Activated naive CD4-positive, alpha-beta T cell treated with anti-CD3 and anti-CD28 coated beads, Interleukin-2, amount 50 U/mL, for 72 hours (primary cell): ENCODE measurements around the gene MARCKSL1. TPM values are rescaled to one million over a fixed set of nuclear protein-coding genes. Genes with fewer than 3 reads are reported as not detected.
"Not testable (repeated sequence)": the region's sequence is repeated elsewhere in the genome, so short reads cannot be mapped to it uniquely, and the experiment has no call there.

ENCODE experiments used
- ATAC-seq, 2 donors: fragments of 150-1000 bp; cut with Tn5 transposase; 2 replicates each; pipeline ENCODE4 v1.10.0; 2021; ENCODE audit warnings: mild to moderate bottlenecking in 2 of 2, moderate library complexity in 2 of 2
- DNase-seq, 2 donors: peaks; one replicate each; pipeline ENCODE4 v3.0.0; 2021 to 2022; ENCODE audit warnings: low spot score in 2 of 2
- H3K27ac Mint-ChIP-seq, 2 donors: one replicate each; pipeline ENCODE4 v1.8.0; 2022; ENCODE audit warnings: mild to moderate bottlenecking in 2 of 2, mixed read lengths in 2 of 2
- H3K36me3 Mint-ChIP-seq, 2 donors: one replicate each; pipeline ENCODE4 v1.8.0; 2022; ENCODE audit warnings: mixed read lengths in 2 of 2
- H3K9me3 Mint-ChIP-seq, 2 donors: one replicate each; pipeline ENCODE4 v1.8.0; 2022; ENCODE audit warnings: mixed read lengths in 2 of 2
- total RNA-seq, 2 donors: library from RNA; stranded (reverse); gene quantifications; one replicate each; pipeline ENCODE4 v1.2.3, GENCODE V29; 2022

MARCKSL1 gene
- total RNA-seq, 2 donors from 2014 or later, result 10.6 to 47.0 TPM

DNA sequence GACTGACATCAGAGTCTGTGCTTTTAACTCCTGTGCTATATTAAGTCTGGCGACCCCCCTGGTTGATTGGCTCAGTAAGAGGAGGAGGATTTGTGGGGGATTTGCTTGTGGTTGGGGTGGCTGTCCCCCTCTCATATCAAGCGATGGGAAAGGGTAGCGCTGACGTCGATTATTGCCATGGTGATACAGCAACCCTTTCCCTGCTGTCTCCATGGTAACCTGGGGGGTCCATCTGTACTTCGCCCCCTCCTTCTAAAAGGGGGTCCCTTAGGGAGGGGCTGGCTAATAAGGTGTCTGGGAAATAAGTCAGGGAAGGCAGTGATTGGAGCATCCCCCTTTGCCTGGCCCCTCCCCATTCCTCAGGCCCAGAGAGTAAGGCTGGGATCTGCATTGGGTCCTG lies 21.6 kb upstream of the MARCKSL1 start:
- Mint-ChIP-seq H3K27ac (no peak overlapping the region), H3K9me3 (no peaks in the 10 kb centered on the region), H3K36me3 (peaks cover 0 to 6% of the 10 kb centered on the region in 2 donors)
- DNase-seq, result no peak
- no peak for ATAC-seq

- ATAC-seq (no peak), DNase-seq (no peak)
- H3K9me3 Mint-ChIP-seq, result no peaks in the 10 kb centered on the region
- H3K36me3 Mint-ChIP-seq, result peaks cover 0 to 6% of the 10 kb centered on the region in 2 donors
- H3K27ac Mint-ChIP-seq, result no peak overlapping the region
Measured at GRCh38 chr1:32356478-32356877, 20.4 kb upstream of the MARCKSL1 start.

DNA sequence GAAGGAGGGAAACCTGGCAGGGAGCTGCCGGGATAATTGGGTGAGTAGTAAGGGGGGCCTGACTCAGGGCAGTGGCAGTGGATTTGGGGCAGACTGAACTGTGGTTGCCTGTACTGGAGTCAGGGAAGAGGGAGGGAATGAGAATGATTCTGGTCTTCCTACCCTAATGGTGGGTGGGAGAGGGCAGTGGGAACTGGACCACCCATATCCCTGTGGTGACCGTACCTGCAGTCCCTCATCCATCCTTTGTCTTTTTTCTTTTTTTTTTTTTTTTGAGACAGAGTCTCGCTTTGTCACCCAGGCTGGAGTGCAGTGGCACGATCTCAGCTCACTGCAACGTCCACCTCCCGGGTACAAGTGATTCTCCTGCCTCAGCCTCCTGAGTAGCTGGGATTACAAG lies 19.7 kb upstream of the MARCKSL1 start:
- H3K9me3 Mint-ChIP-seq, H3K27ac Mint-ChIP-seq, DNase-seq, ATAC-seq, H3K36me3 Mint-ChIP-seq: not testable (repeated sequence)

- no peak for ATAC-seq
- Mint-ChIP-seq H3K27ac (peak overlapping the region in 1 of 2 donors; percentile 7), H3K36me3 (no peaks in the 10 kb centered on the region), H3K9me3 (no peaks in the 10 kb centered on the region)
- no peak for DNase-seq
Measured at GRCh38 chr1:32353886-32354570, 18.0 kb upstream of the MARCKSL1 start.

DNA sequence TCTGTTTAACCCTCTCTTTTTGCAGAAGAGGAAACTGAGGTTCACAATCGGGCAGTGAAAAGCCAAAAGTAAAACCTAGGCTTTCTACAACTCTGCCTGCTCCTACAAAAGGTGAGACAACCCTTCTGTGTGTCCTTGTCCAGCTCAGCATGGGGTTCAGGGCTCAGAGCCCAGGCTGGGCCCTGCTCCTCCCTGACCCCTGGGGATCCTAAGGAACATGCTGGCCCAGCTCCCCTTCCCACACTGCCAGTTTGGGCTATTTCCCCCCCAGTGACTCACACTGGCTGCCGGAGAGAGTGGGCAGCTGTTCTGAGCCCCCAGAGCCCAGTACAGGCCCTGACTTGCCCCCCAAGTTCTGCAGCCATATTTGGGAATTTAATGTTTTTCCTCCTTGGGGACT lies 17.4 kb upstream of the MARCKSL1 start:
- H3K27ac Mint-ChIP-seq, result no peak overlapping the region
- no peaks in the 10 kb centered on the region for H3K9me3 Mint-ChIP-seq
- H3K36me3 Mint-ChIP-seq, result no peaks in the 10 kb centered on the region
- DNase-seq (no peak), ATAC-seq (no peak)

GRCh38 chr1:32352831-32353383 lies 16.9 kb upstream of the MARCKSL1 start:
- no peak overlapping the region for H3K27ac Mint-ChIP-seq
- H3K9me3 Mint-ChIP-seq, result no peaks in the 10 kb centered on the region
- ATAC-seq, result no peak
- no peaks in the 10 kb centered on the region for H3K36me3 Mint-ChIP-seq
- no peak for DNase-seq

DNA sequence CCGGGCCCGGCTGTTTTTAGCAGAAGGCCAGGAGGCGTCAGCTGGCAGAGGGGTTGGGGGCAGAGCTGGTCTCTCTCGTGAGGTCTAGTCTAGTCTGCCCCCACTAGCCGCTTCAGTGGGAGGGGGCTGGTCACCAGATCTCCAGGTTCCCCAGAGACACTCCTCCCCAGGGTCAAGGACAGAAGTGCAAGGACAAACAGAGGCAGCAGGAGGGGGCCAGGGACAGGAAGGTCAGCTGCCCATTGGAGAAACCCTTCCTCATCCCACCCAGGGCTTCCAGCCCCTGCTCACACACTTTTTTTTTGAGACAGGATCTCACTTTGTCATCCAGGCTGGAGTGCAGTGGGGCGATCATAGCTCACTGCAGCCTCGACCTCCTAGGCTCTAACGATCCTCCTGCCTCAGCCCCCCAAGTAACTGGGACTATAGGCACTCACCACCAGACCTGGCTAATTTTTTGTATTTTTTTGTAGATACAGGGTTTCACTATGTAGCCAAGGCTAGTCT lies 16.3 kb upstream of the MARCKSL1 start:
- H3K36me3 Mint-ChIP-seq, result no peaks in the 10 kb centered on the region
- DNase-seq (no peak), ATAC-seq (no peak)
- H3K9me3 Mint-ChIP-seq, result no peaks in the 10 kb centered on the region
- H3K27ac Mint-ChIP-seq, result no peak overlapping the region

GRCh38 chr1:32351399-32352238 lies 15.6 kb upstream of the MARCKSL1 start:
- ATAC-seq (peak; percentile 95), DNase-seq (peak; percentile 90)
- Mint-ChIP-seq H3K27ac (peak overlapping the region; percentile 27 to 40), H3K9me3 (no peaks in the 10 kb centered on the region), H3K36me3 (no peaks in the 10 kb centered on the region)

DNA sequence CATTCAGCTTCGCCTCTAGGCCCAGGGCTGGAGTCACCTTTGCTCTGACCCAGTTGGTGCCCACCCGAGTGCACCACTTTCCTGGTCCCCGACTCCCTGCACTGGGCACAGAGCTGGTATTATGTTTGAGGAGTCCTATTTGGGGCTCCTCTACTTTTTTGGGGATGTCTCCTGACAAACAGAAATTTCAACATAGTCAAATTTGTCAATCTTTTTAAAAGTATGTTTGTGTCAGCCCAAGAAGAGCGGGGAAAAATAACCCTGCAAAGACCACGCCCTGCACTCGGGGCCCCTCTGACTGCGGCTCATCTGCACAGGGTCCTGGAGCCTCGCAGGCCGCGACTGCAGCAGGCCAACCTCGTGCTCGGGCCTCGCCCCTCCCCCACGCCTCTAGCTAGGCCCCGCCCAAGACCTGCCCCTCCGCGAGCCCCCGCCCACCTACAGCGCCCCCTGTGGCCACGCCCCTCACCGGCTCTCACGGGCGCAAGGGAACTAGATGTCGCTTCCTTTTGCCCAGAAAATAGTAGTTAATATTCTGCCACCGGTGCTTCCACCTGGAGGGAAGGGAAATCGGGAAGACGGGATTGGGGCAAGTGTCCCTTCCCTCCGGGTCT lies 14.9 kb upstream of the MARCKSL1 start:
- peak; percentile 55 to 76 for ATAC-seq
- Mint-ChIP-seq H3K27ac (peak overlapping the region; percentile 27 to 40), H3K9me3 (no peaks in the 10 kb centered on the region), H3K36me3 (no peaks in the 10 kb centered on the region)
- DNase-seq, result peak in 1 of 2 donors; percentile 83

- peak overlapping the region in 1 of 2 donors; percentile 65 for H3K27ac Mint-ChIP-seq
- no peak for ATAC-seq
- no peak for DNase-seq
- no peaks in the 10 kb centered on the region for H3K36me3 Mint-ChIP-seq
- no peaks in the 10 kb centered on the region for H3K9me3 Mint-ChIP-seq
Measured at GRCh38 chr1:32349211-32349708, 13.2 kb upstream of the MARCKSL1 start.

- ATAC-seq, result no peak
- H3K27ac Mint-ChIP-seq, result no peak overlapping the region
- no peaks in the 10 kb centered on the region for H3K36me3 Mint-ChIP-seq
- DNase-seq, result no peak
- H3K9me3 Mint-ChIP-seq, result no peaks in the 10 kb centered on the region
Measured at GRCh38 chr1:32346532-32347157, 10.6 kb upstream of the MARCKSL1 start.

DNA sequence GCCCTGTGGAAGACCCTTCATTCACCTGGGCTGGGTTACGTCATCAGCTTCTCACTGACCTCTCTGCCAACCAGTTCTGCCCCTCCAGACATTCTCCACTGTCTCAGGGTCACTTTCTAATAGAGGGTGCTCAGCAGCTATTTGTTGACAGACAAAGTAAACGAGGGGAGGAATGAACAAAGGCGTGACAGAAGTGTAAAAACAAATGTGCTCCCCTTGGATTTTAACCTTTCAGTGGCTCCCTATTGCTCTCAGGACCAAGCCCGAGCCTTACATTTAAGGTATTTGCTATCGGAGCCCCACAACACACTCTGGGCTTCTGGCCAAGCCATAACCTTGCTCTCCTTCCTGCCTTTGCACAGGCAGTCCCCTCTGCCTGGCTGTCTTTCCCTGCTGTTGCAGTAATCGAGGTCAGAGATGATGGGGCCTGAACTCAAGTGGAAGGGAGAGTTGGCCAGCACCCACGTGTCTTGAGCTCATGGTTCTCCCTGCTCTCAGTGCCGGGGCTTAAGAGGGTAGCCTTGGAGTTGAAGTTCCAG lies 9.3 kb upstream of the MARCKSL1 start:
- H3K36me3 Mint-ChIP-seq, result no peaks in the 10 kb centered on the region
- peak in 1 of 2 donors; percentile 4 for ATAC-seq
- H3K9me3 Mint-ChIP-seq, result no peaks in the 10 kb centered on the region
- DNase-seq, result no peak
- peak overlapping the region in 1 of 2 donors; percentile 17 for H3K27ac Mint-ChIP-seq

DNA sequence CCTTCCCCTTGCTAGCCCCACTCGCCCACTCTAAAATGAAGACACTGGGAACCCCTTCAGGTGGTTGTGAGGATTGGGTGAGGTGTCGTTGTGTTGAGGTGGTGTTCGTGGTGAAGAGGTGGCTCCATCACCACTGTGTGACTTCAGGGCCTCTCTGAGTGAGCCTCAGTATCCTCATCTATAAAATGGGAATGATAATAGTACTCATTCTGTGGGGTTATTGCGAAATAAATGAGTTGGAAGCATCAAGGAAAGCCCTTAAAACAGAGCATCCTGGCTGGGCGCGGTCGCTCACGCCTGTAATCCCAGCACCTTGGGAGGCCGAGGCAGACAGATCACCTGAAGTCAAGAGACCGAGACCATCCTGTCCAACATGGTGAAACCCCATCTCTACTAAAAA lies 6.7 kb upstream of the MARCKSL1 start:
- no peak for ATAC-seq

GRCh38 chr1:32341971-32342370 lies 5.9 kb upstream of the MARCKSL1 start:
- no peak overlapping the region for H3K27ac Mint-ChIP-seq
- ATAC-seq (no peak), DNase-seq (no peak)
- H3K36me3 Mint-ChIP-seq, result no peaks in the 10 kb centered on the region
- H3K9me3 Mint-ChIP-seq, result no peaks in the 10 kb centered on the region

More for the DNA sequence above, 6.7 kb upstream of the MARCKSL1 start:
- no peak for DNase-seq
- H3K36me3 Mint-ChIP-seq, result no peaks in the 10 kb centered on the region
- H3K27ac Mint-ChIP-seq, result no peak overlapping the region
- H3K9me3 Mint-ChIP-seq, result no peaks in the 10 kb centered on the region

DNA sequence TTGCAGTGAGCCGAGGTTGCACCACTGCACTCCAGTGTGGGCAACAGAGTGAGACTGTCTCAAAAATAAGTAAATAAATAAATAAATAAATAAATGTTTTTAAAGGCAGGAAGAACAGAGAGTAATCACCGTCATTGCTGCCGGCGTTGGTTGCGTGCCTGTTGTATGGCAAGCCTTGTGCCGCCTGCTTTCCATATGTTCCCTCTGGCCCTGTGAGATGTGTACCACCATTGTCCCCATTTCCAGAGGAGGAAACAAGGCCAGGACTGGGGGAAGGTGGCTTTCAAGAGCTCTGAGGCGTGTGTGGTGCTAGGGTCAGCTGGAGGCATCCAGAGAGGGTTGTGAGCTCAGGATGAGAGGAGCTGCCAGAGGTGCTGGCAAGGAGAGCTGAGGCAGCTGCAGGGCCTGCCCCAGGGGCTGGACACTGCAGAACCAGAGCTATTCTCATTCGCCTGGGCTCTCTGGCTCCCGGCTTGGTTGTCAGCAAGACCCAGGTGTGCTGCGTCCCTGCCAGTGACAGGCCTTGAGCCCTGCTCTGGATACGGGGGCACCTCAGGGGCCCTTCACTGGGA lies 5.2 kb upstream of the MARCKSL1 start:
- Mint-ChIP-seq H3K9me3 (no peaks in the 10 kb centered on the region), H3K27ac (no peak overlapping the region), H3K36me3 (no peaks in the 10 kb centered on the region)
- ATAC-seq, result no peak
- no peak for DNase-seq
